Mesothelial cell of epicardium (in vitro differentiated cells): ENCODE measurements around the gene GPR141. TPM values are rescaled to one million over a fixed set of nuclear protein-coding genes. Genes with fewer than 3 reads are reported as not detected.

Source experiments
- DNase-seq, 2 experiments: peaks; one replicate each; pipeline ENCODE4 v3.0.0; 2021; ENCODE audit warnings: low spot score in 2 of 2; ENCODE audit not compliant: unreplicated experiment in 2 of 2
- H3K27ac Mint-ChIP-seq: 2 replicates; pipeline ENCODE4 v1.8.0; 2021; ENCODE audit warnings: mixed read lengths
- H3K27me3 Mint-ChIP-seq: 2 replicates; pipeline ENCODE4 v1.8.0; 2021; ENCODE audit warnings: low read depth, mixed read lengths
- H3K36me3 Mint-ChIP-seq: 2 replicates; pipeline ENCODE4 v1.8.0; 2021; ENCODE audit warnings: mixed read lengths
- H3K4me1 Mint-ChIP-seq: 2 replicates; pipeline ENCODE4 v1.8.0; 2021; ENCODE audit warnings: mixed read lengths
- H3K4me3 Mint-ChIP-seq: 2 replicates; pipeline ENCODE4 v1.8.0; 2021; ENCODE audit warnings: mild to moderate bottlenecking, moderate library complexity, mixed read lengths
- H3K9me3 Mint-ChIP-seq: 2 replicates; pipeline ENCODE4 v1.8.0; 2021; ENCODE audit warnings: mixed read lengths
- total RNA-seq: library from RNA; stranded (reverse); gene quantifications from 3 replicates; pipeline ENCODE4 v1.2.1, GENCODE V29; 2021
- TF ChIP-seq, protein P1 (sequence below): fragments of 200-600 bp; sonication (generic); IDR thresholded peaks from one replicate; pipeline ENCODE4 v1.5.0; 2021; ENCODE audit warnings: antibody characterized with exemption; ENCODE audit not compliant: unreplicated experiment

Gene GPR141
- total RNA-seq, 1 donor from 2014 or later: 1.0 TPM

DNA sequence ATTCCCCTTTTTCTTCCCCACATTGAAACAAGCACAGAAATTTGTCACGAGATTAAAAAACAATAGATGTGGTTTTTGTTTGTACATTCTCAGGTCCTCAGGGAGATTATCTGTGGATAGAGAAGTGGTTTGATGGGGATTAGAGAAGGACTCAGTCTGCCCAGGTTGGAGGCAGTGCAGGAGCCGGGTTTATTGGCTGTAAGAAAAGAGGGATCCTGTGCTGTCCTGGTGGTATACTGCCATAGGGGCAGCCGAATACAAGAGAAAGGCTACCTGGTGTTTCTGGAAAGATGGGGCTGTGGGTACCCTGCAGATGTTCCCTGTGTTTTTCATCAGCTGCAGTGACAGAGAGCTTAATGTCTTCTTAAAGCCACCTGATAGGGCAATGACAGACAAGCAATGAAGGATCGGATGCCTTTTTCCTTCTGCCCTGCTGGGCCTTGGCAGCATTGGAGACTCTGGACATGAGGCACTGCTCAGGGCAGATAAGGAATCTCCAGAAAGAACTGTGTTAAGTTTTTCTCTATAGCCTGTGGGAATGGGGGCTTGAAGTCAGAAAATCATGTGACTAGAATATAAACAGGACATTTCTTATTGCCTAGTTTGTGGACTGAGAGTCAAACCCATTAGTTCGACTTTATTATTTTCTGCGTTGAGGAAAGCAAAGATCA is 18.1 kb upstream of the GPR141 start:
- no peaks in the 10 kb centered on the region for H3K36me3 Mint-ChIP-seq
- no peak overlapping the region for H3K4me3 Mint-ChIP-seq
- peaks cover 7% of the 10 kb centered on the region for H3K9me3 Mint-ChIP-seq
- DNase-seq: no peak
- TF ChIP-seq, protein P1, sequence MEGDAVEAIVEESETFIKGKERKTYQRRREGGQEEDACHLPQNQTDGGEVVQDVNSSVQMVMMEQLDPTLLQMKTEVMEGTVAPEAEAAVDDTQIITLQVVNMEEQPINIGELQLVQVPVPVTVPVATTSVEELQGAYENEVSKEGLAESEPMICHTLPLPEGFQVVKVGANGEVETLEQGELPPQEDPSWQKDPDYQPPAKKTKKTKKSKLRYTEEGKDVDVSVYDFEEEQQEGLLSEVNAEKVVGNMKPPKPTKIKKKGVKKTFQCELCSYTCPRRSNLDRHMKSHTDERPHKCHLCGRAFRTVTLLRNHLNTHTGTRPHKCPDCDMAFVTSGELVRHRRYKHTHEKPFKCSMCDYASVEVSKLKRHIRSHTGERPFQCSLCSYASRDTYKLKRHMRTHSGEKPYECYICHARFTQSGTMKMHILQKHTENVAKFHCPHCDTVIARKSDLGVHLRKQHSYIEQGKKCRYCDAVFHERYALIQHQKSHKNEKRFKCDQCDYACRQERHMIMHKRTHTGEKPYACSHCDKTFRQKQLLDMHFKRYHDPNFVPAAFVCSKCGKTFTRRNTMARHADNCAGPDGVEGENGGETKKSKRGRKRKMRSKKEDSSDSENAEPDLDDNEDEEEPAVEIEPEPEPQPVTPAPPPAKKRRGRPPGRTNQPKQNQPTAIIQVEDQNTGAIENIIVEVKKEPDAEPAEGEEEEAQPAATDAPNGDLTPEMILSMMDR: no peak
- no peaks in the 10 kb centered on the region for H3K27me3 Mint-ChIP-seq
- H3K4me1 Mint-ChIP-seq: peaks cover 19% of the 10 kb centered on the region
- peak overlapping the region; percentile 65 for H3K27ac Mint-ChIP-seq

- no peak for DNase-seq
- TF ChIP-seq, protein P1: no peak
- peak overlapping the region; percentile 65 for H3K27ac Mint-ChIP-seq
- no peaks in the 10 kb centered on the region for H3K27me3 Mint-ChIP-seq
- H3K36me3 Mint-ChIP-seq: no peaks in the 10 kb centered on the region
- H3K4me1 Mint-ChIP-seq: peaks cover 19% of the 10 kb centered on the region
- H3K9me3 Mint-ChIP-seq: peaks cover 7% of the 10 kb centered on the region
- no peak overlapping the region for H3K4me3 Mint-ChIP-seq
Observed at GRCh38 chr7:37666026-37666799, 17.4 kb upstream of the GPR141 start.

- Mint-ChIP-seq H3K4me1 (peaks cover 18% of the 10 kb centered on the region), H3K4me3 (no peak overlapping the region), H3K27me3 (no peaks in the 10 kb centered on the region), H3K27ac (no peak overlapping the region), H3K36me3 (no peaks in the 10 kb centered on the region), H3K9me3 (peaks cover 7% of the 10 kb centered on the region)
- DNase-seq: no peak
- TF ChIP-seq, protein P1: no peak
Observed at GRCh38 chr7:37669818-37670217, 13.7 kb upstream of the GPR141 start.

DNA sequence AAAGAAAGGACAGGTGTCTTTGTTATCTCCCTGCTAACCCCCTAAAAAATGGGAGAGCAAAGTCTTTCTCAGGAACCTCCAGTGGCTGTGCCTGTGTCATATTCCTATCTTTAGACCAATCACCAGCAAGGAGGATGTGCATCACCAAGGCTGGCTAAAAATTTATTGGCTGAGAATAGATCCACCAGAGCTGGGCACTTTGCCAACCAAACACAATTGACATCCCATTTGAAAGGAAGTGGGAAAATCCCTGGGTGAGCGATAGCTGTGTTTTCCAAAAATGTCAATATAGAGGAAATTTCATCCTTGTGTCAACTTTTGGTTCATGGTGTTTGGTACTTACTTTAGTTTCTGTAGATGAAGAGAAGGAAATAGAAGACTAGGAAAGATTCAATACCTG is 13.1 kb upstream of the GPR141 start:
- peaks cover 3% of the 10 kb centered on the region for H3K27me3 Mint-ChIP-seq
- H3K4me3 Mint-ChIP-seq: no peak overlapping the region
- DNase-seq: no peak
- peaks cover 7% of the 10 kb centered on the region for H3K9me3 Mint-ChIP-seq
- H3K36me3 Mint-ChIP-seq: no peaks in the 10 kb centered on the region
- TF ChIP-seq, protein P1: no peak
- no peak overlapping the region for H3K27ac Mint-ChIP-seq
- H3K4me1 Mint-ChIP-seq: peaks cover 13% of the 10 kb centered on the region

DNA sequence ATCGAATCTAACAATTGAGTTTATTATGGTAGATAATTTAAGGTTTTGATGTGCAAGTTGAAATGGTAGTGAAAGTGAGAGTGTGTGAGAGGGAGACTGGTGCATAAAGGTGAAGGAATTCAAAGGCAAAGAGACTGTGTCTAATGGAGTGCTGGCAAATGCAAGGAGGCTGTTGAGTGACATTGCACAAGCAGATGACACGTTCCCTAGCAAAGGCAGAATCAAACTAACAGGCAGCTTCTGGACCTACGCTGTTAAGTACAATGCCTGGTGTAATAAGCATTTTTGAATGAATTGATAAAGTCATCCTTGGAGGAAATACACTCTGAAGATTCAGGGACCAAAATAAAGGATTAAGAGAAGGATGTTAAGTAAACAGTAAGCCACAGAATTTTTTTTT is 11.7 kb upstream of the GPR141 start:
- DNase-seq: no peak
- H3K4me3 Mint-ChIP-seq: no peak overlapping the region
- peaks cover 6% of the 10 kb centered on the region for H3K9me3 Mint-ChIP-seq
- no peak overlapping the region for H3K27ac Mint-ChIP-seq
- TF ChIP-seq, protein P1: no peak
- H3K27me3 Mint-ChIP-seq: peaks cover 4% of the 10 kb centered on the region
- H3K4me1 Mint-ChIP-seq: no peaks in the 10 kb centered on the region
- no peaks in the 10 kb centered on the region for H3K36me3 Mint-ChIP-seq
